ENCODE results near the gene HHIPL1.

Gene HHIPL1

DNA sequence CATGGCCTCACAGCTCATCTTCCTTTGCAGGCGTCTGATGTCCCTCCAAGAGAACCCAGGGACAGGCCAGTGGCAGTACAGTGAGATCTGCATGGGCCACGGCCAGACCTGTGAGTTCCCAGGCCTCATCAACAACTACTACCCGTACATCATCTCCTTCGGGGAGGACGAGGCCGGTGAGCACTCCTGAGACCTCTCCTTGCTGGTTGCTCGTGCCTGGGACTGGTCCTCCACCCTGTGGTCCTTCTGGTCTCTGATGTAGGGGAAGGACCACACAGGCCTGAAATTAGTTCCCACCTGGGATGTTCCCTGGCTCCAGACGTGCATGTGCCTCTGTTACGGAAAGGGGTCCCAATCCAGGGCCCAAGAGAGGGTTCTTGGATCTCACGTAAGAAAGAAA lies 17.9 kb downstream of the HHIPL1 start:
- DNase-seq: no peak

DNA sequence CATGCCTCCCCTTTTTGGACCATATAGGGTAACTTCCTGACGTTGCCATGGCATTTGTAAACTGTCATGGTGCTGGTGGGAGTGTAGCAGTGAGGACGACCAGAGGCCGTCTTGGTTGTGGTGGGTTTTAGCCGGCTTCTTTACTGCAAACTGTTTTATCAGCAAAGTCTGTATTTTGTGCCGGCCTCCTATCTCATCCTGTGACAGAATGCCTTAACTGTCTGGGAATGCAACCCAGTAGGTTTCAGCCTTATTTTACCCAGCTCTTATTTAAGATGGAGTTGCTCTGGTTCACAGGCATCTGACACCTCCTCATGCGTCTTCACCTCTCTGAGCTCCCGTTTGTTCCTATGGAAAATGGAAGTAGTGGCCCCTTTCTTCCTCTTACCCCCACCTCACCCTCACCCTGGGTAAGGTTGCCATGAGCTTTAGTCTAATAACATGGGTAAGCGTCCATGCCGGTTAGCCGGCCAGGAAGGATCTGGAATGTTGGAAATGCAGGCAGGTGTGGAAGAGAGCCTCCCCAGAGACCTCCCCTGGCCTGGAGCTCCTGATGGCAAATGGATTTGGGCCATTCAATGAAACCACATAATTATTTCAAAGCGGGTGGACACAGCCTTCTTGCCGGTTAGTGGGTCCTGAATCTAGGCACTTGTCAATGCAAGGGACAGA lies 18.6 kb downstream of the HHIPL1 start:
- DNase-seq: no peak

DNA sequence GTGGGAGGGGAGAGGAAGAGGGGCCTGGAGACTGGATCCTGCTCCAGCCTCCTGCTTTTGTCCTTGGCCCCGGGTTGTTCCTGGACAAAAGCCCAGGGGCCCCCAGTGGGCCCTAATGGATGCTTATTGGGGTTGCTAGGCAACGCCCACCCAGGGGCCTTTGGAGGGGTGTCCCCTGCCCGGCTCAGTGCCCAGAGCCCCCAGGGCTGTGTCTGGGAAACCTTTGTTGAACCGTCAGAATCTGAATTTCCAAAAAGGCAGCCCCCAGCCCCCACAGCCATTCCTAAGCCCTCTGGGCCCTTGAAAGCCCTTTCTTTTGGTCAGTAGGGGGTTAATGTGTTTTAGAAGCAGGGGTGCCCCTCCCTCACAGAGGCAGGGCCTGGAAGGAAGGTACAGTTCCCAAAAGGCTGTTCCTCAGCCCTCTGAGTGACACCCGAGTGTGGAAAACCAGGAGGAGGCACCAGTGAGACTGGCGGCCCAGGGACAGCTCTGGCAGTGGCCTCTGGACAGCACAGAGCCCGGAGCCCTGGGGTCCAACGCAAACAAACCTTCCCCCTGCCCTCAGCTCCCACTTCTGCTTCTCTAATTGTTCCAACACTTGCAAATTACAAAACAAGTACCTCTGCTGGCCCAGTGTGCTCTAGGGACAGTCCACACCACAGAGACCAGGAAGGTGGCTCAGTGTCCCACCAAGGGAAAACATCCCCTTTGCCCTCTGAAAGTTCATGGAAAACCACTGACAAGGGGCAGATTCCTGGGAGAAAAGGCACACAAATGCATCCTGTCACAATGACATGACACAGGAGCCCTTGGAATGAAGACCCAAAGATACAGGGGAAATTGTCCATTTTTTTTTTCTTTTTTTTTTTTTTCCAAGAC lies 19.4 kb downstream of the HHIPL1 start:
- DNase-seq: no peak

DNA sequence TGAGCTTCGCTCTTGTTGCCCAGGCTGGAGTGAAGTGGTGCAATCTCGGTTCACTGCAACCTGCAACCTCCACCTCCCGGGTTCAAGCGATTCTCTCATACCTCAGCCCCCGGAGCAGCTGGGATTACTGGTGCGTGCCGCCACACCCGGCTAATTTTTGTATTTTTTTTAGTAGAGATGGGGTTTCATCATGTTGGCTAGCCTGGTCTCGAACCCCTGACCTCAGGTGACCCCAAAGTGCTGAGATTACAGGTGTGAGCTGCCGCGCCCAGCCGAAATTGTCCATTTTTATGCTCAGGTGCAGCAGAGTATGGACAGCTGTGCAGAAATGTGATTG lies 20.0 kb downstream of the HHIPL1 start:
- DNase-seq: no peak

DNA sequence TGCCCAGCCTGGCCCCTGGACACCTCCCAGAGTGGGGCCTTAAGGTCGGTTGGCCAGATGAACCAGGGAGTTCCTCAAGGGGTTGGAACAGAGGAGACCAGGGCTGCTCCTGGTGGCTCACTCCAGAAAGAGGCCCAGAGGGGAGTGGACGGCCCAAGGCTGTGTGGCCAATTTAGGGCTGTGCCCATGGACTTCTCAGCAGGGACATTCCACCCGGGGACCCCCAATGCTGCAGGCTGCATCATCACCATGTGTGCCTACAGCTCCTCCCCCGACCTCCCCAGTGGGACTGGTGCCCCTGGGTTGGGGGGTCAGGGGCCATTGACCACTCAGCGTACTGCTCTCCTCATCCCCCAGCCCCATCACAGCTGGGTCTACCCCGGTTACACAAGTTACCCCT lies 21.6 kb downstream of the HHIPL1 start:
- no peak for DNase-seq

DNA sequence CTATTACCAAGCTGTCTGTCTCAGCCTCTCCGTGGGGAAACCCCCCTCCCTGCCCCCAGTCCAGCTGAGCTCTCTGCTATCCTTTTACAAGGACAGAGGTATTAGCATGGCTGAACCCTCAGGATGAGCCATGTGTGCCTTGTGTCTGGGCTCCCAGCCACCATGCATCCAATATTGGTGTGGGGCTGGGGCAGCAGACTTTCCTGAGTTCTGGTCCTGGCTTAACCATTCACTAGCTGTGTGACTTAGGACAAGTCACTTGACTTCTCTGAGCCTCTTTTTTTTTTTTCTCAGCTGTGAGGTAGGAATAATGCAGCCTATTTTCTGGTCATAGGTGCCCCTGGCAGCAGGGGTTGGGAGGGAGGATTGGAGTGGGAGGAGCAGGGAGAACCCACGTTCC lies 22.1 kb downstream of the HHIPL1 start:
- DNase-seq: no peak

DNA sequence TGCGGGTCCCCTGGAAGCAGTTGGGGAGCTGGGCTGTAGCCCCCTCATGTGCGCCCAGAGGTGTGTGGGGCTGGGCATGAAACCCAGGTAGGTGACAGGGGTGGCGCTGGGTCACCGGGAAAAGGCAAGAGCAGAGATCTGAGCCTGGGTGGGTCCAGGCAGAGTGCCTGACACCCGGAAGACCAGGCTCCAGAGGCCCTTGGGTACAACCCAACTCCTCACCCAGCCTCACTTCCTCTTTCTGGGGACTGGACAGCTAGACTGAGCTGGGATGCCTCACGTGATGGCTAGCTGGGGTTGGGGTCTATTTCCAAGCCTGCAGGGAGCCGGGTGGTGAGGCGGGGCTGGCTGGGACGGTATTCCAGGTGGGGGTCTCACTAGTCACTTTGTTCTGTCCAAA lies 22.9 kb downstream of the HHIPL1 start:
- no peak for DNase-seq

DNA sequence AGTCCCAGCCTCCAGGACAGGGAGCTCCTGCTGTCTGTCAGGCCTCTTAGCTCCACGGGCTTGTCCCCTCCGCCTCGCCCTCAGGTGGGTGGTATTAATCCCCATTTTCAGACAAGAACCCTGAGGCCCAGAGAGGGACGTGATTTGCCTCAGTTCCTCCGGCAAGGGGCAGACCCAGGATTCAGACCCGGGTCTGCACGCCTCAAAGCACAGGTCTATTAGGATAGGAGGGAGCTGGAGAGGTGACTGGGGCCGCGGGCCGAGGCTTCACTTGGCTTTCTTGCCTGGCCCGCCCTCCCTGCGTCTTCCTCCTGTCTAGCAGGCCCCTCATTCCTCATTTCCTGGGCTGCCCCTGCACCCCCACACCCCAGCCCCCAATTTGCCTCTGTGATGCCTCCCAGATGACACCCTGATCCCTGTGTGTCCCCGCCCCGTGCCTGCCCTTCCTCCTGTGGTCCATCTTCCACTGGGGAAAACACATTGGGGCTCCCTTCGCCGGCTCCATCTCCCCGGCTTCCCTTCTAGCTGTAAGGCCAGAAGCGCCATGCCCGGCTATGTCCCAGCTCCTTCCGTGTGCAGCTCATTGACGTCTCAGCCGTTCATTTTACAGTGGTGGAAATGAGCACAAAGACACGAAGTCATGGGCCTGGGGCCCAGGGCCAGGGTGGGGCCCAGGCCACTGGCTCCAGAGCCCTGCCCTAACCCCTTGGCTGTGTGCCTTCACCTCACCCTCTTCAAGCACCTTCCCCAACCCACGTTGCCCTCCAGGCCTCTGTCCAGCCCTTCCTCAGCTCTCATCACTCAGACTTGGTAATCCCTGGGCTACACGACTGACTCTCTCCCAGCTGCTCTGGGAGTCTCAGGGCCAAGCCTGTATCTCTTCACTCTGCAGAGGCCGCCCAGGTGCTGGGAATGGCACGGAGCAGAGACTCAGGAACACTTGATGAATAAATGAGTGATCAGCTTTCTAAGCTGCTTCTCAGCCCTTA lies 23.7 kb downstream of the HHIPL1 start:
- DNase-seq: no peak

DNA sequence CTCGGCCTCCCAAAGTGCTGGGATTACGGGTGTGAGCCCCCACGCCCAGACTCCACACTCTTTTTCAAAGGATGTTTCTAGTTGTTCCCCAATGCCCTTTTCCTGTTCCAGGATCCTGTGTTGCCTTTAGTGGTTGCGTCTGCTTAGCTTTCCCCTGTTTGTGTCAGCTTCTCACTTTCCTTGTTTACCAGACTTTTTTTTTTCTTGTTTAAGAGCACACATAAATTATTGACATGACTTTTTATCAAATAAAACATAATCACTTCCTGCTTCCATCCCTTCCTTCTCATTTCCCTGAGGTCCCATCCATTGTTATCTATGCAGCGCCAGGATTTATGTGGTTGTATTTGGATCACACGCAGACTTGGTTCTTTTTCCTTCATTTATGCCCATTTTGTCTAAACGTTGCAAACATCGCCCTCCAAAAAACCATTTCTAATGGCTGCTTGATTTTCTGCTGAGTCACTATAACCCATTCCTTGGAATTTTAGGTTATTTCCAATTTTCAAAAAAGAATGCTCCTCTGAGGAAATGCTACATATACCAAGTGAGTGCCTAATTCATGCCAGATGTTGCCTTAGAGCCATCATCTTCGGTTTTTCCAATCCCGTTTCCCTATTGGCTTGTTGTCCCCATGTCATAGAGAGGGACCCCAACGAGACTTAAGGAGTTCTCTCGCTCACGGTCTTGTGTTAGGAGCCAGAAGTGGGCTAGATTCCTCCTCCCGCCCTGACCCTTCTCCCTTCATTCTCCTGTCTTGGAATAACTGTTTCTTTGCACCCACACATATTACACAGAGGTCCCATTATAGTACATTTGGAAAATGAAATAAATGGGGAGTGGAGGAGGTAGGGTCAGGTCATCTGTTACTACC lies 25.7 kb downstream of the HHIPL1 start:
- no peak for DNase-seq

DNA sequence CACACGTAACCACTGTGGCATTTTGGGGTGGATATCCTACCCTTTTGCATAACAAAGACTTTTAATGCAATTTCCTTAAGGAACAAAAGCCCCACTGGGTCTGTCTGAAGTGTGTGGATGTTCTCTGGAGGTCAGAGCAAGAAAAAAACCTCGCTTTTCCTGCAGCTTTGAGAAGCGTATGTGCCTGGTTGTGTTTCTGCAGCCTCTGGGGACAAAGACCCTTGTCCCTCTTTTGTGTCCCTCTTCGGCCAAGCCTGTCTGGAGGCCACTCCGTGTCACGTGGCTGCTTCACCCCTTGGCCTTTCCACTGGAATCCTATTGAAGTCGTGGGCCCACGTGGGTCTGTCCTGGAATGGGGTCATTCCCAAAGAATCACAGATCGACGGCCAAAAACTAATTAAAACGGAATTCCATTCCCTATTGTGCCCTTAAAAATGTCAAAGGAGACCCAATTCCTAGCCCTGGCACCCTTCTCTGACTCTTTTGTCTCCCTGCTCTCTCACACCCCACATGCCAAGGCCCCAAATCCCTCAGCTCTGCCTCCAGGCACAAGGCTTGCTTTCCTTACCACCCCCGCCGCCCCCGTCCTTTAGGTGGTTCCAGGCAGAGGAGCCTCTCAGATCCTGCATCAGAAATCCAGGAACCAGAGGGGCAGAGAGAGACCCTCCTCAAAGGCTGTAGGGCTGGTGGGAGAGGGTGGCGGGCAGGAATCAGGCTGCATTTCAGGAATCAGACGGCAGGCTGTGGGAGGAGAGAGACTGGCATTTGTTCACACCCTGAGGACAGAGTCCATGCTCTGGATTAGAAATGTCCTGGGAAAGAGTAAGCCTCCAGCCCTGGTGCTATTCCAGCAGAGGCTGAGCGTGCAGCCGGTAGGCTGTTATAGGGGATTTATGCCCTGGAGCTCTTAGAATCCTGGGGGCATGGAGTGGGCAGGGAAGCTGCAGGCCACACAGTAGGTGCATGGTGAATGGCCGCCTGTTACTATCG lies 26.6 kb downstream of the HHIPL1 start:
- no peak for DNase-seq

DNA sequence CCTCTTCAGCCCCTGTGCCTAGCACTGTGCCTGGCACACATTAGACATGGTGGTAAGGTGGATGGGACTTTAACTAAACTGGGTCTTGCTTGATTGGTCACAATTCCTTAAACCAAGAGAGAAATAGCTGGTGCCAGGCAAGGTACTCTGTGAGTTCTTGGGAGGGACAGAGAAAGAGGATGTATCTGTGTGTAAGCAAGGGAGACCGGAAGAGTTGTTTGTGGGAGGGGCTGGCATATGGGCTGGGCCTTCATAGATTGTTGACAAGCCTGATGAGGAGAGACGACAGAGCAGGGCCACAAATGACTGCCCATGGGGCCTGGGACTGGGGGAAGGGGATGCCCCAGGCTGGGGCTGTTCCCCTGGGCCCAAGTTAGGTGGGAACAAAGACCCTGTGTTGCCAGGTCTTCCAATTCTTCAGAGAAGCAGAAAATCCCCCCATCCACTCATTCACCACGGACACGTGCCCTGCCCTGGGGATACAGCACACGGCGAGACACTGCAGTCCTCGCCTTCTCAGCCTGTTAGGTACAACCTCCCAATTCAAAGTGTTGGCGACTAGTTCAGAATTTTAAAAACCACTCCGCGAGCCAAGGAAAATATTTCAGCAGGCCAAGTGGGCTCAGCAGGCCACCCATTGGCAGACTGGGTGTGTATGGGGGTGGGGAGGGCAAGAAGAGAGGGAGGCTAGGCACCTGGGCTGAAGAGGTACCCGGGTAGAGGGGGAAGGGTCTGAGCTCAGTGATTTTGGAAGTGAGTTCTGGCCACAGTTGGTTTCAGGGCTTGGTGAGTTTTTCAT lies 27.8 kb downstream of the HHIPL1 start:
- no peak for DNase-seq

DNA sequence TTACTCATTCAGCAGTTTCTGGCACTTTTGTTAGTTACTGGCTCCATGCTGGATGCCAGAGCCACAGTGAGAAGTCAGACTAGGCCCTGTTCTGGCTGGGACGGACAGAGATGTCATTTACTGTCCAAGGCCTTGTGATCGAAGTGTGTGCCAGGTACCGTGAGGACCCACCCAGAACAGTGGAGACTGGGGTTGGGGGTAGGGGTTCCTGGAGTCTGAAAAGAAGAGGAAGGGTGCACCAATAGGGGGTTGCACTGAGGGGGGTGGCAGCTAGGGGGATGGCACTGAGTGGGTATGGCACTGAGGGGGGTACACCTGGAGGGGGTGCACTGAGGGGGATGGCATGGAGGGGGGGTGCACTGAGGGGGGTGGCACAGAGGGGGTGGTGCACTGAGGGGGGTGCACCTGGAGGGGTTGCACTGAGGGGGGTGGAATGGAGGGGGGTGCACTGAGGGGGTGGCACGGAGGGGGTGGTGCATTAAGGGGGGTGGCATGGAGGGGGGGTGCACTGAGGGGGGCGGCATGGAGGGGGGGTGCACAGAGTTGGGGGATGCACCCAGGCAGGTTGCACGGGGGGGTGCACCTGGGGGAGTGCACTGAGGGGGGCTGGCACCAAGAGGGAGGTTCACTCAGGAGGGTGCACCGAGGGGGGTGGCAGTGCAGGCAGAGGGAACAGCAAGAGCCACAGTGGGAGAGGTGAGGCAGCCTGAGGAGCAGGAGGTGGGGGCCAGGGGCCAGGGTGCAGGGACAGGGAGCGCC lies 28.6 kb downstream of the HHIPL1 start:
- DNase-seq: no peak

DNA sequence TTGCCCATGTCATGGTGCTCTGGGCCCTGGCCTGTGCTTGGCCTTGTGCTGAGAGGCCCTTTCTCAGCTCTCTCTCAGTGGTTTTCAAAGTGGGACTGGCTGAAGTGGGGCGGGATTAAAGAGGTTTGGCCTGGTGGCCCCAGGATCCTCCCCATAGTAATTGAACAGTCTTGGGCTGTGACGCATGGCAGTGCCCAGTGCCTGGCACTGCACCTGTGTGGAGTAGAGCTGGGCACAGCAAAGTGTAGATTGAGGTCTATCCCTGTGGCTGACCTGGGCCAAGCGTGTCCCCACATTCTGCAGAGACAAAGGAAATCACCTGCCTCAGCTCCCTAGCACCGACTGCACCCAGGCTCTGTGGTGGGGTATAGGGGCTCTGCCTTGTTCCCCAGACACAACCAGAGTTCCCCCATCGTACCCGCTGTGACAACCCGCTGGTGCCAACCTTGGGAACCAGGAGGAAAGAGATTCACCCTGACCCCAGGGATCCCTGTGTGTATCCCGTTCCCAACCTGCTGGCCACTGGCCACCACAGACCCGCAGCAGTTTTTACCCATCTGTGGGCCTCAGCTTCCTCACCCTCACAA lies 29.2 kb downstream of the HHIPL1 start:
- no peak for DNase-seq

DNA sequence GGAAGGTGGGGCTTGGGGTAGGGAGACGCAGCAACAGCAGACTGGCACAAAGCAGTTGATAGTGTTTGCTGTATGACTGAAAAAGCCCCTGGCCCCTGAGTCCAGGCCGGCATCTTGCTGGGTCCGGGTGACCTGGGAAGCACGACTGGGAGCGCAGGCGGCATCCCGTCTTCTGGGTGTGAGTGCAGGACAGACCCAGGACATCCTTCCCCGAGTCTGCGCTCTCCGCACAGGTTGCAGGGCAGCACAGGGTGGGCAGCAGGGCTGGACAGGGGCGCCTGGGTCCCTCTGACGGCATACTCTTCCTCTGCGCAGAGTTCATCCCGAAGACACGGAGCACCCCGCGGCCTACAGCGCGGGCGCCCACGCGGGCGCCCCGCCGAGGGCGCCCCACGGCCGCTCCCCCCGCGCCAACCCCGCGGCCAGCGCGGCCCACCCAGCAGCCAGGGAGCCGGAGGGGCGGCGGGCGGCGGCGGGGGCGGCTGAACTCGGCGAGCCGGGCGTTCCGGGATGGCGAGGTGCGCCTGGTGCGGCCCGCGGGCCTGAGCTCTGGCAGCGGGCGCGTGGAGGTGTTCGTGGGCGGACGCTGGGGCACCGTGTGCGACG lies 29.9 kb downstream of the HHIPL1 start:
- no peak for DNase-seq

DNA sequence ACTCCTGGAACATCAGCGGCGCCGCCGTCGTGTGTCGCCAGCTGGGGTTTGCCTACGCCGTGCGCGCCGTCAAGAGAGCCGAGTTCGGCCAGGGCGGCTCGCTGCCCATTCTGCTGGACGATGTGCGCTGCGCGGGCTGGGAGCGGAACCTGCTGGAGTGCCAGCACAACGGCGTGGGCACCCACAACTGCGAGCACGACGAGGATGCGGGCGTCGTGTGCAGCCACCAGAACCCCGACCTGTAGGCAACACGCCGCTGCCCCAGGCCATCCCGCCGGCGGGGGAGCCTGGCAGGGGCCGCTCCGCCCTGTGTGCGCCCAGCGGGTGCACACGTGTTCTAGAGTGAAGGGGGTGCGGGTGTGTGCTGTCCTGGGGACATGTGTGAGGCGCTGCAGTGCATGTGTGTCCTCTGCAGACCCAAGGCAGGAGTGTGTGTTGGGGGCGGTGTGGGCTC lies 30.5 kb downstream of the HHIPL1 start:
- DNase-seq: no peak

DNA sequence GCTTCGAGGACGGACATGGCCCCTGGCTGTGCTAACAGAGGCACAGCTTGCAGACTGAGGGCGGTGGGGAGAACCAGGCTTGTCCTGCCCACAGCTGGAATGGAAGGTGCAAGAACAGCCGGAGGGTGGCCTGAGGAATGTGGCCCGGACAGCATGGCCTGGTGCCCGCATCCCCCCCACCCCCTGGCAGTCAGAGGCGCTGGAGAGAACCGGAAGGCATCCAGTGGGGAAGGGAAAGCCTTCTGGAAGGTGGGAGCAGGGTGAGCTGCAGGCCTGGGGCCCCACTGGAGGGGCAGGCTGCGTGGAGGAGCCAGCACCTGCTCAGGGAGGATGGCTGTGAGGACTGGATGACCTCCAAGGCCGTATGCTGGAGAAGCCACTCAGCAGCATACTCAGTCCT lies 31.0 kb downstream of the HHIPL1 start:
- no peak for DNase-seq

DNA sequence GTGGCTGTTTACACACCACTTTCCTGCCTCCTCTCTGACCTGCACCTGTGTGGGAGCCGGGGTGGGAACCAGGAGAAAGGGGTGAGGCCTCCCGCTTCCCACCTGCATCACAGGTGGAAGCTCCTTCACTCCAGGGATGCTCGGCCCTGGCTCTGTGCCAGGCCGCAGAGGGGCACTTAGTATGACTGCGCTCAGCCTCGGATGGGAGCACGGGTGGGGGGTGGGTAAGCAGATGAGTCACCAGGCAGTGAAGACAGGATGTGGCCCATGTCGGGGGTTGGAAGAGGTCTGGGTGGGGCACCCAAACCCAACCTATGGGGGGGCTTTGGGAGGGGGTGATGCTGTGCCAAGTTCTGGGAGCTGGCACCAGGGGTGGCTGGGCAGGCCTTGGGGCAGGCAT lies 31.7 kb downstream of the HHIPL1 start:
- no peak for DNase-seq

Data from NCI-H2029 (cell line).